Stimulated activated CD8-positive, alpha-beta memory T cell treated with anti-CD3 and anti-CD28 coated beads, Interleukin-2, amount 100 ng/mL, for 1 hour (primary cell): ENCODE measurements around the gene EXOSC3.
"Not testable (repeated sequence)": the region's sequence is repeated elsewhere in the genome, so short reads cannot be mapped to it uniquely, and the experiment has no call there.

ENCODE experiments used
- DNase-seq, 2 donors: peaks; one replicate each; pipeline ENCODE4 v3.0.0-alpha.2; 2020; ENCODE audit warnings: low read depth in 2 of 2

The EXOSC3 gene

DNA sequence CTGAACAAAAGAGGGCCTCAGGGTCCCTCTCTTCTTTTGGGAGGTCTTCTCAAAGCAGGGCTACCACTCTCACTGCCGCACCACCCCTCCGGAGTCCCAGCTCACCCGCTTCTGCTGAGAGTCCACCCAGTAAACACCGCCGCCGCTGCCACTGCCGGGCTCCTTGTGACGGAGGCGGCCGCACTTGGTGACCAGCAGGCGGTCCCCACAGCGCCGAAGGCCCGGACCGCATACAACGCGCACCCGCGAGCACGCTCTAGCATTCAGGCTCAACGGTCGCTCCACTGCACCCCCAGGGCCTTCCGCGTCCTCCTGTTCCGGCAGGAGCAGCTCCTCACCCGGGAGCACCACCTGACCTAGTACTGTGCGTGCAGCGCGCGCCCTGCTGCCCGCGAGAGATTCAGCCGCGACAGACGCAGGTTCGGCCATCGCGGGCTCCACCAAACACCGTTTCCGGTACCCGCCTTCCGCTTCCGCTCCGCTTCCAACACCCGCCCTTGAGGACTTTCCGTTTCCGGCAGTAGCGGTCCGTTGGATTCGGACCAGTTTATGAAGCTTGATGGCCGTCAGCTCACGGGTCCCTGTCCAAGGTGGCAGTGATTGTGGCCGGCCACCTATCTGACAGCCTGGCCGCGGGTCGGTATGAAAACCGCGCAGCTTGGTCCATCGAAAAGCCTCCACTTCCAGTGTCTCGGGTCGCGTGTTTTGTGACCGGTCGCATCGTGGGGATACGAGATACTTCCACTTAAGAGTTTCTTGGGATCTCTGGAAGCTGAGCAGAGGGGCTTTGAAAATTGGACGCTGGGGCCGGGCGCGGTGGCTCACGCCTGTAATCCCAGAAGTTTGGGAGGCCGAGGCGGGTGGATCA, at the start of gene EXOSC3:
TSS of gene EXOSC3 (minus strand) at position 449 of the 868 bp plus-strand sequence. CDS start at position 429, 20 bp downstream.
- peak; percentile 73 to 74 for DNase-seq

DNA sequence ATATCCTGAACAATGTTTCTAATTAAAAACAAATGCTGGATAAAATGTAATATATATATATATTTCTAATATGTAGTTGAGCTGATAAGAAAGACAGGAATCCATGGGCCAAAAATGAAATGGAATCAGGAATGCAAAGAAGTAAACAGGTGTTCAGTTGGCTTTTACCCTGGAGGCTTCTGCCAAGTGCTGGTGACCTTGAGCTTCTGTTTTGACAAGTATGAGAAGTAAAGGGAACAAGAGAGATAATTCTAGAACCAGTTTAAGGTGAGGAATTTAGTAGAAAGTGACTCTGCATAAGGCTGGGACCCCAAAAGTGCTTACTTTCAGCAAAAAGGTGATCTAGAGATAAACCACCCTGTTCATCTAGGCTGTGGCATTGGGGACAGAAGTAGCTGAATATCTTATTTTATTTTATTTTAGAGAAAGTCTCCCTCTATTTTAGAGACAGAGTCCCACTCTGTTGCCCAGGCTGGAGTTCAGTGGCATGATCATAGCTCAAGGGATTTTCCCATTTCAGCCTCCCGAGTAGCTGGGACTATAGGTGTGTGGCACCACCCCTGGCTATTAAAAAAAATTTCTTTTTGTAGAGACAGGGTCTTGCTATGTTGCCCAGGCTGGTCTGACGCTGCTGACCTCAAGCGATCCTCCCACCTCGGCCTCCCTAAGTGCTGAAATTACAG, 42.8 kb upstream of the EXOSC3 start:
- DNase-seq, result no peak

DNA sequence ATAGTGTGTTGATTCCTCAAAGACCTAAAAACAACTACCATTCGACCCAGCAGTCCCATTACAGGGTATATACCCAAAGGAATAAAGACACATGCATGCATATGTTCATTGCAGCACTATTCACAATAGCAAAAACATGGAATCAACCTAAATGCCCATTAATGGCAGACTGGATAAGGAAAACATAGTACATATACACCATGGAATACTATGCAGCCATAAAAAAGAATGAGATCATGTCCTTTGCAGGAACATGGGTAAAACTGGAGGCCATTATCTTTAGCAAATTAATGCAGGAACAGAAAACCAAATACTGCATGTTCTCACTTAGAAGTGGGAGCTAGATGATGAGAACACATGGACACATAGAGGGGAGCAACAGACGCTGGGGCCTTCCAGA, 40.3 kb upstream of the EXOSC3 start:
- not testable (repeated sequence) for DNase-seq

DNA sequence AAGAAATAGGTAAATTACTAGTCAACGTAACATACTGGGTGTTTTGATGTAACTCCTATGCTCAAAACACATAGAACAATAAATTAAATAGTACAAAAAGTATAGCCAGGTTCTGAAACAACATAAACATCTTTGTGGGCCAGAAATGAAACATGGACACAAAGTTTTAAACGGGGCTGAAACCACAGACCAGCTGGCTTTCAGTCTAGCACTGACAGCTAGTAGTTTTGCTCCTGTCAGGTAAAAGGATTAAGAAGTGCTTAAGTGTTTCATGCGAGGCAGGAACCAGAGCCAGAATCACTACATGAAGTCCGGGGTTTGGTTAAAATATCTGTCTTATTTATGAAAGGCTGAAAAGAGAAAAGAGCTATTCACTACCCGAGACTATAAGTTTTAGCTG, 35.3 kb upstream of the EXOSC3 start:
- DNase-seq, result no peak

DNA sequence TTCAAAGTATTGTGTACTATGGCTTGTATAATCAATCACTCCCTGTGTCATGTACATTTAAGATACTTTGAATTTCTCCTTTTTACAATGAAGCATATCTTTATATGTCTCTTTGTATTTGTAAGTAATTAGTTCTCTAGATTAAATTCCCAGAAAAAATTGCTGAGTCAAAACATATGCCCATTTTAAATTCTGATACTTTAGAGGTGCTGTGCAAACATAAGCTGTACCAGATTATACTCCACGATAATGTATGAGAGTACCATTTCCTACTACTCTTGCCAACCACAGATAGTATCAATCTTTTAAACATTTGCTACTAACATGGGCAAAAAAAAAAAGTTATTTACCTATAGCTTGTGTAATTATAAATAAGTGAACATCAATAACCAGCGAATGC, 34.0 kb upstream of the EXOSC3 start:
- DNase-seq, result no peak

DNA sequence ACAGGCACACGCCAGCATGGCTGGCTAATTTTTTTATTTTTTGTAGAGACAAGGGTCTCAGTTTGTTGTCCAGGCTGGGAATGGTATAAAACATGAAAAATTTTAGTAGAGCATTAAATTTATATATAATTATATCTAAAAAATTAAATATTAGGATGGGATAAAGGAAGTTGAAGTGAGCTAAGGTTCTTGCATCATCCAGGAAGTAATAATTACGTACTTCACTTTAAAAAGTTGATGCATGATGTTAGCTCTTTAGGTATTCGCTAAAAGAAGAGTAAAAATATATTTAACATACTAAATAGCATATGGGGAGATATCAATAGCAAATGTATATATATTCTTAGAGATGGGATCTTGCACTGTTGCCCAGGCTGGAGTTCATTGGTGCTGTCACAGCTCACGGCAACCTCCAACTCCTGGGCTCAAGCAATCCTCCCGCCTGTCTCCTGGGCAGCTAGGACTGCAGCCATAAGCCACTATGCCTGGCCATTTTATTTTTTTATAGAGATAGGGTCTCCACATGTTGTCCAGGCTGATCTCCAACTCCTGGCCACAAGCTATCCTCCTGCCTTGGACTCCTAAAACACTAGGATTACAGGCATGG, 28.0 kb upstream of the EXOSC3 start:
- no peak for DNase-seq

DNA sequence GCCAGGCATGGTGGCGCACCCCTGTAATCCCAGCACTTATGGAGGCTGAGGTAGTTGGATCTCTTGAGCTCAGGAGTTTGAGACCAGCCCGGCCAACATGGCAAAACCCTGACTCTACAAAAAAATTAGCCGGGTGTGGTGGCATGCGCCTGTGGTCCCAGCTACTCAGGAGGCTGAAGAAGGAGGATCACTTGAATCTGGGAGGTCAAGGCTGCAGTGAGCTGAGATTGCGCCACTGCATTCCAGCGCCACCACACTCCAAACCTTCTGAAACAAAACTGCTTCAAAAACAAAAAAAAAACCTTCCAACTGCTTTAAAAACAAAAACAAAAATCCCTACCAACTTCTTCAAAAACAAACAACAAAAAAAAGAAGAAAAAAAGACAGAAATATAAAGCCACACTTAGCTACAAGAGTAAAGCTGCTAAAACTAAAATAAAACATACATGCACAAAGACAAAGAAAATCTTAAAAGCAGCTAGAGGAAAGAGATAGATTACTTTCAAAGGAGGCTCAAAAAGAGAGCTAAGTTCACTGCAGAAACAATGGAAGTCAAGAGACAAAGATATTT, 27.1 kb upstream of the EXOSC3 start:
- no peak for DNase-seq

DNA sequence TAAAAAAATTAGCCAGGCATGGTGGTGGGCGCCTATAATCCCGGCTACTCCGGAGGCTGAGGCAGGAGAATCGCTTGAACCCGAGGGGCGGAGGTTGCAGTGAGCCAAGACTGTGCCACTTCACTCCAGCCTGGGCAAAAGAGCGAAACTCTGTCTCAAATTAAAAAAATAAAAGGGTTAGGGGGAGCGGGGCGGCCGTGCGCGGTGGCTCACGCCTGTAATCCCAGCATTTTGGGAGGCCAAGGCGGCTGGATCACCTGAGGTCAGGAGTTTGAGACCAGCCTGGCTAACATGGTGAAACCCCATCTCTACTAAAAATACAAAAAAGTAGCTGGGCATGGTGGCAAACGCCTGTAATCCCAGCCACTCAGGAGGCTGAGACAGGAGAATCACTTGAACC, 24.8 kb upstream of the EXOSC3 start:
- not testable (repeated sequence) for DNase-seq

DNA sequence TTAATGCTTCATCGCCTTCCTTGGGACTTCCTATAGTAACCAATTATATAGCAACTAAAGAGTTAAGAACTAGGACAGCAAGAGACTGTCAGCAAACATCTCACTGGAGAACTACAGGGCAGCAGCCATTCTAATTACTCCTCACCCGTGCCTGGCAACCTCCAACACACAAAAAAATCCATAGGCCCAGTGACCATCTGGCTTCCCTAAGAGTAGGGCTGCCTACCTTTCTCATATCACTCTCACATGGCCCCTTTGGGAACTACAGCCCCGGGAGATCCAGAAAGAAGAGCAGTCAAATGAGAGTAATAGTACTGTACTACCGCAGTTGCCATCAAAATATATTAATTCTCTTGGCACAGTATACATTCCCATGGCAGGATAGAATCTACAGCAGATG, 21.4 kb upstream of the EXOSC3 start:
- DNase-seq, result no peak

DNA sequence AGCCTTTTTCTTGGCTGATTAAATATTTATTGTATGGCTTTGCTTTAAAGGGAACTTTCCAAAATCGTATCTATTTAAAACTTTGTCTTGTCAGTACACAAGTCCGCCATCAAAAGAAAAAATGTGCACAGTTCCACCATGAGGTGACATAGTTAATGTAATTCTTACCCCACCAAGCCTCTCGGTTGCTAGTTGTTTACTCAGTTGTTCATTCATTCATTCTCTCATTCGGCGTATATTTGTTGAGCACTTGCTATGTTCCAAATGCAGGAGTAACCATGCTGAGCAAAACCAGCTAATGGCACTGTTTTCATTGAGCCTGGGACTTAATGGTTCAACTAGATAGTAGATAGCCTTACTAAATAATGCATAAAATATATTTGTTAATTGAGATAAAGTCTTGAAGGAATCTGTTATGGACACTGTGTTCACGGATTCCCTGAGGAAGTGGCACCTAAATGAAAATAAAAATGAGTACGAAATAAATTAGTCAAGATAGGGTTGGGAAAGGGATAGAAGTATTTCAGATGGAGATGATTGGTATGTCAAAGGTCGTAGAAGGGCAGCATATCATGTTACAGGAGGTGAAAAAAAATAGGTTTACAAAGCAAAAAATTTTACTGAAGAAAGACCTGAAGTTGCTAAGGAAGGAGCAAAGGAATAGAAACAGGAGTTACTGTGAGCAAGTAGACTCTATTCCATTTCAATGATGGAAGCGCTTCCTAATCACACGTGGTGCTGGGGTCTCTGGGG, 17.3 kb upstream of the EXOSC3 start:
- DNase-seq, result no peak

DNA sequence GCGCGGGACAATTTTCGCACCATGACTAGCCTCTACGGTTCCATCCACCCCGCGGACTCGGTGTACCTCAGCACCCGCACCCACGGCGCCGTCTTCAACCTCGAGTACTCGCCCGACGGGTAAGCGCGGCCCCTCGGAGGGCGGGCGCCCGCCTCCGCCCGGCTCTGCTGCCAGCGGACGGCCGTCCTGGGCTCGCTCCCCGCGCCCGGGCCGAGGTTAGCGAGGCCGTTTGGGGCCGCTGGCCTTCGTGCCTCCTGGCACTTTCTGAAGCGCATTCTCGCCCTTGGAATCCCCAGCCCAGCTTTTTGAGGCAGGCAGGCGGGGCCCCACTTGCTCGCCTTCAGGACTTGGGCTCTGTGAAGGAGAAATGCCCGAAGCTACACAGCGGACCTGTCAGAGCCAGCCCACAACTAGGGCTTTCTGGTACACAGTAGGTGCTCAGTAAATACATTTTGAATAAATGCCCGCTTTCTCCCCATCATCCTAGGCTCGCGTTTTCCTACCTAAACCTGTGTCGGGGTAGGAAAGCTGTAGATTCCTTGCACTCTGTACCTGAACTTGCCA, 16.5 kb upstream of the EXOSC3 start:
- DNase-seq, result no peak

DNA sequence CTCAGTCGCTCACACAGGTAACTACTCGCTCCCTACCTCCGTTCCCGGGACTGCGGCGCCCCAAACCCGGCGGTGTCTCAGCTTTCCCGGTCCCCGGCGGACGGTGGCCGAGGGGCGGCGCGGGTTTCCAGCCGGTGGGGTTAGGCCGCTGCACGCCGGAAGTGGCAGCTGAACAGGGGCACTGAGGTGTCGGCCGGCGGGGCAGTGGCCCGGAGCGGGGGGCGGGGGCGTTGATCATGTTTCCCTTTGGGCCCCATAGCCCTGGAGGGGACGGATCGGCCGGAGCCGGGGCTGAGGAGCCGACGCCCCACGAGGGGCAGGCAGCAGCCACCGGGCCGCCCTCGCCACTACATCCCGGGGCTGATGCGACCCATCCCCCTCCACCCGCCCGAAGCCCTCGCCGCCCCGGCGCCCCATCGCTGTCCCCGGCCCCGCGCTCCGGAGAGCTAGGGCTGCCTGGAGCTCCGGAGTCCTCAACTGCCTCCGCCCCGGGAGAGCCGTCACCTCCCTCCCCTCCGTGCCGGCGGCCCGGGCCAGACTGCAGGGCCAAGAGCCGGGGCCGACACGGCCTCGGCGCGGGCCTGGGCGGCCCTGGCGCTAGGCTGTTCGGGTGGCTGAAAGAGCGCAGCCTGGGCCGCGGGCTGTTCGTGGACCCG, 15.9 kb upstream of the EXOSC3 start, which contains the start of gene DCAF10:
TSS of gene DCAF10 (plus strand) at position 167 of the 656 bp plus-strand sequence. CDS start at position 237, 70 bp downstream.
- DNase-seq, result peak; percentile 71 to 75

DNA sequence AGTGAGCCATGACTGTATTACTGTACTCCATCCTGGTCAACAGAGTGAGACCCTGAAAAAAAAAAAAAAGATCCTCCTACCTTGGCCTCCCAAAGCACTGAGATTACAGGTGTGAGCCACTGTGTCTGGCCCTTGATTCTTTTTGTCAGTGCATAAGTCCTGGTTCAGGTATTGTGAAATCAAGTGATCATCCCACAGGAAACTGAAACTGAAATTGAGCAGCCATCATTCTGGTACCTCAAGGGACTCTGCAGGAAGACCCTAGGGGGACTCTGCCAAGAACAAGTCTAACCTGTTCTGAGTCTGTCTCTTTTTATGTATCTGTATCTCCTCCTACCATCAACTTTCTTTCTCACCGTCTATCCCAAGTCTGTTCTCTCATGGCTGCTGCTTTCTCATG, 13.8 kb upstream of the EXOSC3 start:
- no peak for DNase-seq

DNA sequence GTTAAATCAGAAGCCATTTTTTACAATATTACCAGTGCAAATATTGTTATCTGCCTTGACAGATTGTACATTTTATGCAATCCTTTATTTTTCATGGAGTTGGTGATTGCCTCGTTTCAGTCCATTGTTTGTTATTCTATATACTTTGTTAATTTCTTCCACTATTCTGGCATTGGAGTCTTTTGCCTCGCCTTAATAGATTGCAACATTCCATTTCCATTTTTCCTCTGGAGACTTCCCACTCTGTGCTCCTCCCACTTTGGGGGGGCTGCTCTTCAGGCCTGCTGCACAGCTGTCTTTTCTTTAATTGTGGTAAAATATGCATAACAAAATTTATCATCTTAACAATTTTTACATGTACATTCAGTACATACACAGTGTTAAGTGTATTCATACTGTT, 11.4 kb upstream of the EXOSC3 start:
- DNase-seq, result no peak

DNA sequence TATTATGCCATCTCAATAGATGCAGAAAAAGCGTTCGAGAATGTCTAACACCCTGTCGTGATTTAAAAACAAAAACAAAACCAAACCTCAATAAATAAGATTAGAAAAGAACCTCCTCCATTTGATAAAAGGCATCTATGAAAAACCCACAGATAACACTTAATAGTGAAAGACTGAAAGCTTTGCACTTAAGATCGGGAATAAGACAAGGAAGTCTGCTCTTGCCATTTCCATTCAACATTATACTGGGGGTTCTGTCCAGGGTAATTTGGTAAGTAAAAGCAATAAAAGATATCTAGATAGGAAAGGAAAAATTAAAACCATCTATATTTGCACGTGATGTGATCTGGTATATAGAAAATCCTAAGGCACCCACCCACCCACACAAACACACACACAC, 7.3 kb upstream of the EXOSC3 start:
- no peak for DNase-seq

DNA sequence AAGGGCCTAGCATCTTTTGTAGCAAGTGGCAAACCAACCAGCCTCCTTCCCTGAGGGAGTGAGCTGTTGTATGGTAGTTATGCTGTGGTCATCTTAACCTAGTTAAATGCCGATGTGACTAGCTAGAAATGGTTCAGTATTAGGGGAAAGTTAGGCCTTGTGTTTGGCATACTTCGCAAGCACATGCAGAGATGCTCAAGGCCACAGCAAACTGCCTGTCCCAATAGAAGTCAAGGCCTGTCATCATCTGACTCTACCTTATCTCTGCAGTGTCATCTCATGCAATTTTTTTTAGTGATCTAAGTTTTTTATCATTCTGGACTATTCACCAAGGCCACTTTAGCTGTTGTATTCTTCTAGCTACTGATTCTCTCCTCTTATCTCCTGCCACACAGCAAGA, 5.2 kb upstream of the EXOSC3 start:
- DNase-seq, result no peak

DNA sequence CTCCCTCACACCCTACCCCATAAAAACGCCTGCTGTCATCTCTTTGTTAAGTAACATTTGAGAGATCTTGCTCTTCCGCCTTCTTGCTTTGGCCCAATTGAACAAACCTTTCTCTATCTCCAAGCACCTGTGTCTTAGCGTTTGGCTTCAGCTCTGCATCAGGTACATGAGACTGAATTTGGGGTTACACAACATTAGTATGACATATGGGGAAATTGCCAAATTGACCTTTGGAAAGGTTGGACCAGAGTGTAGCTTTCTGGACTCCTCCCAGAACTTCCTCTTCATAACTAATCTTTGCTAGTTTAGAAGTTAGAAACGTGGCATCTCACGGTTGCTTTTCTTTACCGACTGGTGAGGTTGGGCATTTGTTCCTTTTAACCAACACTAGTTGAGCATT, 3.5 kb upstream of the EXOSC3 start:
- DNase-seq, result no peak

DNA sequence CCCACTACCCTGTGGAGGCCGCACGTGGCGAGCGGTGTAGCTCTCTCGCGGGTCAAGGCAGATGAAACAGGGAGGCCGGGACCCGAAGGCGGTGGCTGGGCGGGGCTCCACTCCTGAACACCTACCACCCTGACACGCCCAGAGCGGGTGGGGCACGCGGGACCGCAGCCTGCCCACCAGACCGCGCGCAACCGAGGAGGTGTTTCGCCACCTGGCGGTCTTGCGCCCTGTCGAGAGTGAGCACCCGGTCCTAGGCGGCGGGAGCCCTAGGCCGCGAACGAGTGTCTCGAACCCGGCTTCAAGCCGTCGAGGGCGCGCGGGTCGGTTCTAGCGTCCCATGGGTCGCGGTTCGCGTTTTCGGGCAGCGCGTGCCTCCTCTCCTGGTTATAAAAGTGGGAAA, 2.2 kb upstream of the EXOSC3 start:
- DNase-seq, result no peak

DNA sequence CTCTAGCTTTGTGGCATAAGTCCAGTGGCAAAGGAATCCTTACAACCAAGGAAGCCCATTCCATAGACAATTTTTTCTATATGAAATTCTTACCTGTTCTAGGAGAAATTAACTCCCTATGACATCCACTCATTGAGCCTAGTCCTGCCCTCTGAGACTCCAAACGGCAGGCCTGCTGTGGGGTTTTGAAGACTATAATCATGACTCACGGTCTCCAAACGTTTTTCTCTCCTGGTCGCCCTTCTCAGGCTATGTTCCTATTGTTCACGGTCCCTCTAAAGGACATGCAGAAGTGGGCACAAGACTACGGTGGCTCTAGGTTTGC, 611 bp downstream of the EXOSC3 start:
- DNase-seq, result no peak

DNA sequence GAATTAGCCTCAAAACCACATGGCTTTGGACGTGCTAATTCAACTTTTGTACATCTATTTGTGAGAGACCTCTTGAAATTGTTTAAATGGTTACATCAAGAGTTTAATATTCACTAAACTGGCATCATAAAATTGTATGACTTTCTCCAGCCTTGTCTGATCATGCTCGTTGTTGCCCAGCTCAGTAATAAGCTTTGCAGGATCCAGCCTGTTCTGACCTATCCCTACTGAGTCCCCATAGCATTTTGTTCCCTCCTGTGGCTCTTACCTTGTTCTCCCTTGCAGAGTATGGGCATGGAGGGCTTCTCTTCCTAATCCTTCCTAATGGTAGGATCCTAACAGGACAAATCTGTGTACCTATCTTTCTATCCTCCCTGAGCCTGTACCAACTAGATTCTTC, 6.3 kb downstream of the EXOSC3 start:
- no peak for DNase-seq

DNA sequence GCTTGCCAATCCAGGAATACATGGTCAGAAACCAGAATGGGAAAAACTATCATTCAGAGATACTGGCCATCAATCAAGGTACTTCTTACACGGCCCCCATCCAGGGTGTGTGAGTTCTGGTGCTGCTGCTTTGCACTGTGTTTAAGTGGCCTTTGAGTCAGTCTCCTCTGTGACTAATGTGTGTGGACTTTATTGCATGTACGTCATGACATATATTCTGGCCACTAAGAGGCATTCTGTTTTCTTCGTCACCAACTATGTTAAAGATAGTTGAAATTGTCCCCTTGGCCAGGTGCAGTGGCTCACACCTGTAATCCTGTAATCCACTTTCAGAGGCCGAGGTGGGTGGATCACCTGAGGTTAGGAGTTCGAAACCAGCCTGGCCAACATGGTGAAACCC, 8.5 kb downstream of the EXOSC3 start:
- DNase-seq, result no peak
